ENCODE results near the gene HUS1B. TPM values are rescaled to one million over a fixed set of nuclear protein-coding genes. Genes with fewer than 3 reads are reported as not detected.

HUS1B gene
- total RNA-seq, 1 experiment from 2014 or later = 0.72 TPM

GRCh38 chr6:703552-703951, 46.7 kb upstream of the HUS1B start:
- Mint-ChIP-seq H3K27ac (ENCODE audit: low read depth, unreplicated experiment) (no peak overlapping the region), H3K4me1 (ENCODE audit: insufficient read depth, unreplicated experiment) (peaks cover 9% of the 10 kb centered on the region), H3K36me3 (ENCODE audit: insufficient read depth, unreplicated experiment) (no peaks in the 10 kb centered on the region), H3K4me3 (ENCODE audit: unreplicated experiment) (no peak overlapping the region), H3K9me3 (ENCODE audit: unreplicated experiment) (no peaks in the 10 kb centered on the region), H3K27me3 (ENCODE audit: insufficient read depth, unreplicated experiment) (no peaks in the 10 kb centered on the region)
- intact Hi-C loops (cut with micrococcal nuclease) = no loop called here
- ChIA-PET POLR2A (interaction anchor here (0.6 kb wide), 2 partner anchors 63 to 67 kb away, joined by 3 read pairs; no protein-coding TSS in a partner anchor), CTCF (interaction anchor here (1.0 kb wide), 2 partner anchors 17 to 19 kb away, joined by 3 to 5 read pairs; no protein-coding TSS in a partner anchor)
- DNase-seq (ENCODE audit: unreplicated experiment) = no peak
- no peak for TF ChIP-seq CTCF (IDR thresholded peaks at IDR 0.05; ENCODE audit: unreplicated experiment)
- BruUV-seq (replicated peaks) = no TSS peak

- Mint-ChIP-seq H3K9me3 (ENCODE audit: unreplicated experiment) (no peaks in the 10 kb centered on the region), H3K4me1 (ENCODE audit: insufficient read depth, unreplicated experiment) (peaks cover 7% of the 10 kb centered on the region), H3K36me3 (ENCODE audit: insufficient read depth, unreplicated experiment) (no peaks in the 10 kb centered on the region), H3K27me3 (ENCODE audit: insufficient read depth, unreplicated experiment) (no peaks in the 10 kb centered on the region), H3K4me3 (ENCODE audit: unreplicated experiment) (no peak overlapping the region), H3K27ac (ENCODE audit: low read depth, unreplicated experiment) (no peak overlapping the region)
- intact Hi-C loops (cut with micrococcal nuclease) = no loop called here
- POLR2A ChIA-PET = no interaction called here
- no peak for TF ChIP-seq CTCF (IDR thresholded peaks at IDR 0.05; ENCODE audit: unreplicated experiment)
- CTCF ChIA-PET = interaction anchor here (0.8 to 1.2 kb wide), 2 partner anchors 18 to 108 kb away, joined by 3 to 5 read pairs; no protein-coding TSS in a partner anchor
- no TSS peak for BruUV-seq (replicated peaks)
- no peak for DNase-seq (ENCODE audit: unreplicated experiment)
Observed at GRCh38 chr6:701700-702479, 45.0 kb upstream of the HUS1B start.

GRCh38 chr6:701215-701614, 44.3 kb upstream of the HUS1B start:
- Mint-ChIP-seq H3K36me3 (ENCODE audit: insufficient read depth, unreplicated experiment) (no peaks in the 10 kb centered on the region), H3K27me3 (ENCODE audit: insufficient read depth, unreplicated experiment) (no peaks in the 10 kb centered on the region), H3K9me3 (ENCODE audit: unreplicated experiment) (no peaks in the 10 kb centered on the region), H3K27ac (ENCODE audit: low read depth, unreplicated experiment) (no peak overlapping the region), H3K4me1 (ENCODE audit: insufficient read depth, unreplicated experiment) (peaks cover 4% of the 10 kb centered on the region), H3K4me3 (ENCODE audit: unreplicated experiment) (no peak overlapping the region)
- POLR2A ChIA-PET = no interaction called here
- CTCF ChIA-PET = no interaction called here
- intact Hi-C loops (cut with micrococcal nuclease) = no loop called here
- no peak for TF ChIP-seq CTCF (IDR thresholded peaks at IDR 0.05; ENCODE audit: unreplicated experiment)
- BruUV-seq (replicated peaks) = no TSS peak
- DNase-seq (ENCODE audit: unreplicated experiment) = no peak

- Mint-ChIP-seq H3K4me3 (ENCODE audit: unreplicated experiment) (no peak overlapping the region), H3K36me3 (ENCODE audit: insufficient read depth, unreplicated experiment) (no peaks in the 10 kb centered on the region), H3K9me3 (ENCODE audit: unreplicated experiment) (no peaks in the 10 kb centered on the region), H3K27ac (ENCODE audit: low read depth, unreplicated experiment) (no peak overlapping the region), H3K27me3 (ENCODE audit: insufficient read depth, unreplicated experiment) (no peaks in the 10 kb centered on the region), H3K4me1 (ENCODE audit: insufficient read depth, unreplicated experiment) (no peaks in the 10 kb centered on the region)
- CTCF ChIA-PET = no interaction called here
- POLR2A ChIA-PET = interaction anchor here (0.8 kb wide), 1 partner anchor 20 kb away, joined by 3 read pairs; no protein-coding TSS in a partner anchor
- intact Hi-C loops (cut with micrococcal nuclease) = no loop called here
- TF ChIP-seq CTCF (IDR thresholded peaks at IDR 0.05; ENCODE audit: unreplicated experiment) = no peak
- BruUV-seq (replicated peaks) = no TSS peak
- DNase-seq (ENCODE audit: unreplicated experiment) = no peak
Observed at GRCh38 chr6:700490-700889, 43.6 kb upstream of the HUS1B start.
